B cell (primary cell): ENCODE results near the gene MESP2. TPM values are rescaled to one million over a fixed set of nuclear protein-coding genes. Genes with fewer than 3 reads are reported as not detected.

Source experiments
- ATAC-seq: fragments of 200-7000 bp; cut with Tn5 transposase; one replicate; pipeline ENCODE4 v1.10.0; 2021; ENCODE audit warnings: low read depth, mild to moderate bottlenecking, moderate number of reproducible peaks, moderate library complexity
- CTCF ChIA-PET: fragments of 350-600 bp; sonication (Branson Sonifier 250); formaldehyde crosslinking; loops from one replicate; lab custom pipeline; 2021; ENCODE audit warnings: antibody characterized with exemption, inconsistent platforms; lab: Charles Lee
- POLR2A ChIA-PET: fragments of 350-600 bp; sonication (Branson Sonifier 250); formaldehyde crosslinking; loops from one replicate; lab custom pipeline; 2021; ENCODE audit warnings: antibody characterized with exemption; lab: Charles Lee
- DNase-seq: peaks from one replicate; pipeline ENCODE4 v3.0.0; 2013
- H2AFZ ChIP-seq: 2 replicates; pipeline ENCODE4 v1.6.1; 2012; ENCODE audit warnings: mild to moderate bottlenecking, low read depth, low read length; ENCODE audit not compliant: insufficient read depth, poor library complexity, severe bottlenecking
- H3K27ac ChIP-seq, 2 donors: 1 replicate in 1 of 2; 2 replicates in 1 of 2; pipeline ENCODE4 v1.5.1; 2012 to 2013; ENCODE audit warnings: low read length in 2 of 2, mild to moderate bottlenecking in 2 of 2, moderate library complexity in 1 of 2
- H3K27me3 ChIP-seq, 4 experiments: fragments of 200-600 bp in 1 of 4; sonication (generic) in 1 of 4; replicated peaks in 1 of 4; 1 replicate in 2 of 4; 2 replicates in 2 of 4; pipeline versions ENCODE4 v1.6.1 to v1.7.0; 2013 to 2016; ENCODE audit warnings: low read length in 3 of 4, mild to moderate bottlenecking in 2 of 4, mixed read lengths in 1 of 4, moderate library complexity in 1 of 4; ENCODE audit not compliant: insufficient read depth in 4 of 4, control insufficient read depth in 3 of 4; ENCODE audit errors: control extremely low read depth in 1 of 4
- H3K36me3 ChIP-seq, 2 experiments: replicated peaks in 1 of 2; 1 replicate in 1 of 2; 2 replicates in 1 of 2; pipeline versions ENCODE4 v1.6.1 to v1.7.1; 2013; ENCODE audit warnings: low read length in 1 of 2; ENCODE audit not compliant: insufficient read depth in 2 of 2, control insufficient read depth in 1 of 2; ENCODE audit errors: control extremely low read depth in 1 of 2, extremely low read depth in 1 of 2
- H3K4me1 ChIP-seq, 2 donors: fragments of 200-600 bp in 1 of 2; sonication (generic) in 1 of 2; 1 replicate in 1 of 2; 2 replicates in 1 of 2; pipeline versions ENCODE4 v1.5.1 to v1.6.1; 2013 to 2017; ENCODE audit warnings: low read length in 2 of 2; ENCODE audit not compliant: control insufficient read depth in 2 of 2, insufficient read depth in 2 of 2
- H3K4me2 ChIP-seq: replicated peaks from 2 replicates; pipeline ENCODE3; 2012; ENCODE audit warnings: mild to moderate bottlenecking, low read depth, low read length; ENCODE audit not compliant: poor library complexity, severe bottlenecking
- H3K4me3 ChIP-seq, 5 experiments: fragments of 200-600 bp in 1 of 5; sonication (generic) in 1 of 5; 1 replicate in 3 of 5; 2 replicates in 2 of 5; pipeline versions ENCODE4 v1.5.1 to v1.7.0; 2011 to 2016; ENCODE audit warnings: low read length in 4 of 5, mild to moderate bottlenecking in 4 of 5, low read depth in 2 of 5, control low read depth in 1 of 5, moderate library complexity in 1 of 5; ENCODE audit not compliant: insufficient read depth in 1 of 5; ENCODE audit errors: control extremely low read depth in 1 of 5, extremely low read depth in 1 of 5
- H3K79me2 ChIP-seq: fragments of 200-600 bp; sonication (generic); one replicate; pipeline ENCODE4 v1.6.0; 2016; ENCODE audit warnings: low read length; ENCODE audit not compliant: control insufficient read depth, insufficient read depth
- H3K9ac ChIP-seq: fragments of 200-600 bp; sonication (generic); 2 replicates; pipeline ENCODE4 v1.6.1; 2017; ENCODE audit warnings: mild to moderate bottlenecking, low read length, moderate library complexity
- H3K9me3 ChIP-seq, 3 donors: one replicate each; pipeline versions ENCODE4 v1.6.1 to v1.7.1; 2013; ENCODE audit warnings: low read length in 2 of 3; ENCODE audit not compliant: control insufficient read depth in 2 of 3, insufficient read depth in 1 of 3; ENCODE audit errors: control extremely low read depth in 1 of 3
- H4K20me1 ChIP-seq: 2 replicates; pipeline ENCODE4 v1.6.0; 2012; ENCODE audit warnings: mild to moderate bottlenecking, low read length; ENCODE audit not compliant: insufficient read depth, control insufficient read depth, poor library complexity, severe bottlenecking
- H3K27ac Mint-ChIP-seq: one replicate; pipeline ENCODE4 v1.8.0; 2021; ENCODE audit warnings: mixed read lengths
- H3K27me3 Mint-ChIP-seq: one replicate; pipeline ENCODE4 v1.8.0; 2021; ENCODE audit warnings: mixed read lengths
- H3K4me1 Mint-ChIP-seq: one replicate; pipeline ENCODE4 v1.8.0; 2021; ENCODE audit warnings: mixed read lengths
- H3K4me3 Mint-ChIP-seq: one replicate; pipeline ENCODE4 v1.8.0; 2021; ENCODE audit warnings: mixed read lengths
- H3K9me3 Mint-ChIP-seq: one replicate; pipeline ENCODE4 v1.8.0; 2022; ENCODE audit warnings: mixed read lengths; ENCODE audit not compliant: insufficient read depth
- EZH2 ChIP-seq: IDR thresholded peaks from 2 replicates; pipeline ENCODE4 v1.6.1; 2012; ENCODE audit warnings: borderline replicate concordance, low read depth, mild to moderate bottlenecking, moderate library complexity, low read length; ENCODE audit not compliant: insufficient read depth, poor library complexity, severe bottlenecking
- WGBS: methylation state at CpG from one replicate; pipeline ENCODE4 v1.1.5; 2013; ENCODE audit warnings: missing lambda C conversion rate; ENCODE audit not compliant: insufficient coverage; 5-methylcytosine and 5-hydroxymethylcytosine counted together
- intact Hi-C: fragments of 100-400 bp; cut with micrococcal nuclease; formaldehyde crosslinking; loops from one replicate; pipeline ENCODE4 v1.10.0; 2022
- polyA plus RNA-seq: library from polyadenylated mRNA; depleted of rRNA; stranded (reverse); fragments of >200 nt; gene quantifications from 2 replicates; pipeline ENCODE4 v1.2.3, GENCODE V29; 2012
- total RNA-seq, 2 donors: library from RNA; stranded (reverse); fragments of 120-200 nt in 1 of 2; gene quantifications; 1 replicate in 1 of 2; 2 replicates in 1 of 2; pipeline versions ENCODE4 v1.2.3 to v1.2.4, GENCODE V29; 2013 to 2022
- TF ChIP-seq, protein P1 (sequence below): fragments of 200-600 bp; IDR thresholded peaks from one replicate; pipeline ENCODE4 v1.8.0; 2022; ENCODE audit warnings: antibody characterized with exemption, mild to moderate bottlenecking

The MESP2 gene
- total and polyA plus RNA-seq, 2 donors (not counting 1 experiment from before 2014, with no cell fraction given) = not detected

GRCh38 chr15:89783861-89784685, 7.9 kb downstream of the MESP2 start:
- CTCF ChIA-PET = interaction anchor here (1.5 kb wide), 1 partner anchor 91 kb away, joined by 4 read pairs; no protein-coding TSS in a partner anchor
- Mint-ChIP-seq H3K27ac (no peak overlapping the region), H3K27me3 (peaks cover 8% of the 10 kb centered on the region), H3K4me3 (peak overlapping the region; percentile 13), H3K9me3 (peaks cover 4% of the 10 kb centered on the region), H3K4me1 (peaks cover 33% of the 10 kb centered on the region)
- POLR2A ChIA-PET = no interaction called here
- H3K4me1 ChIP-seq = peaks cover 10 to 39% of the 10 kb centered on the region in 2 donors
- DNase-seq (no peak), ATAC-seq (no peak)
- no peaks in the 10 kb centered on the region for H4K20me1 ChIP-seq
- no peak overlapping the region for H2AFZ ChIP-seq
- H3K27ac ChIP-seq = no peak overlapping the region
- intact Hi-C loops = no loop called here
- no peaks in the 10 kb centered on the region for H3K36me3 ChIP-seq
- peaks cover 0 to 8% (median 0%) of the 10 kb centered on the region in 4 experiments for H3K27me3 ChIP-seq
- H3K4me2 ChIP-seq = peak overlapping the region; percentile 8
- TF ChIP-seq, protein P1, sequence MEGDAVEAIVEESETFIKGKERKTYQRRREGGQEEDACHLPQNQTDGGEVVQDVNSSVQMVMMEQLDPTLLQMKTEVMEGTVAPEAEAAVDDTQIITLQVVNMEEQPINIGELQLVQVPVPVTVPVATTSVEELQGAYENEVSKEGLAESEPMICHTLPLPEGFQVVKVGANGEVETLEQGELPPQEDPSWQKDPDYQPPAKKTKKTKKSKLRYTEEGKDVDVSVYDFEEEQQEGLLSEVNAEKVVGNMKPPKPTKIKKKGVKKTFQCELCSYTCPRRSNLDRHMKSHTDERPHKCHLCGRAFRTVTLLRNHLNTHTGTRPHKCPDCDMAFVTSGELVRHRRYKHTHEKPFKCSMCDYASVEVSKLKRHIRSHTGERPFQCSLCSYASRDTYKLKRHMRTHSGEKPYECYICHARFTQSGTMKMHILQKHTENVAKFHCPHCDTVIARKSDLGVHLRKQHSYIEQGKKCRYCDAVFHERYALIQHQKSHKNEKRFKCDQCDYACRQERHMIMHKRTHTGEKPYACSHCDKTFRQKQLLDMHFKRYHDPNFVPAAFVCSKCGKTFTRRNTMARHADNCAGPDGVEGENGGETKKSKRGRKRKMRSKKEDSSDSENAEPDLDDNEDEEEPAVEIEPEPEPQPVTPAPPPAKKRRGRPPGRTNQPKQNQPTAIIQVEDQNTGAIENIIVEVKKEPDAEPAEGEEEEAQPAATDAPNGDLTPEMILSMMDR = no peak
- no peak for TF ChIP-seq EZH2
- WGBS = 94% methylated on average over 12 of the region's 15 CpGs
- no peak overlapping the region for H3K4me3 ChIP-seq
- H3K9ac ChIP-seq = no peak overlapping the region
- peaks cover 3 to 8% (median 7%) of the 10 kb centered on the region in 3 donors for H3K9me3 ChIP-seq
- H3K79me2 ChIP-seq = no peaks in the 10 kb centered on the region

DNA sequence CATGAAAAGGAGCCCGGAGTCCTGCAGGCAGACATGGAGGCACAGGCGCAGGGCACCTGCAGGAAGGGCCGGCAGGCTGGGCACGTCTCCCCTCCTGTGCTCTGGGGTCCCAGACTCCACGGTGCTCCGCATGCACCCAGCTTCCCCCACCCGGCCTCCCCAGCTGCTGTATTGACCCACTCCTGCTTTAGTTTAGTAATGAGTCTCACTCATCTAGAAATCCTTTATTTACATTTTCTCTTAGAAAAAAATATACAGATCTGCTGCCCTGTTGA, 8.5 kb downstream of the MESP2 start:
- Histone ChIP-seq H3K79me2 (no peaks in the 10 kb centered on the region), H3K4me3 (no peak overlapping the region), H3K4me2 (peak overlapping the region; percentile 8), H3K9ac (no peak overlapping the region), H3K9me3 (peaks cover 3 to 8% (median 7%) of the 10 kb centered on the region in 3 donors), H2AFZ (no peak overlapping the region), H3K27ac (no peak overlapping the region), H4K20me1 (no peaks in the 10 kb centered on the region), H3K27me3 (peaks cover 0 to 8% (median 0%) of the 10 kb centered on the region in 4 experiments), H3K4me1 (peaks cover 10 to 39% of the 10 kb centered on the region in 2 donors), H3K36me3 (no peaks in the 10 kb centered on the region)
- WGBS = 82% methylated on average over 7 of the region's 7 CpGs
- peaks cover 33% of the 10 kb centered on the region for H3K4me1 Mint-ChIP-seq
- DNase-seq (no peak), ATAC-seq (no peak)
- TF ChIP-seq EZH2 = no peak
- TF ChIP-seq, protein P1 = no peak
- peaks cover 8% of the 10 kb centered on the region for H3K27me3 Mint-ChIP-seq
- intact Hi-C loops = no loop called here
- POLR2A ChIA-PET = no interaction called here
- no peak overlapping the region for H3K4me3 Mint-ChIP-seq
- peaks cover 4% of the 10 kb centered on the region for H3K9me3 Mint-ChIP-seq
- H3K27ac Mint-ChIP-seq = no peak overlapping the region
- CTCF ChIA-PET = no interaction called here
